Measurements from ENCODE around the gene TBC1D12. TPM values are rescaled to one million over a fixed set of nuclear protein-coding genes. Genes with fewer than 3 reads are reported as not detected.

Gene TBC1D12
- total RNA-seq, 2 donors from 2014 or later, result 20.7 to 26.7 TPM

DNA sequence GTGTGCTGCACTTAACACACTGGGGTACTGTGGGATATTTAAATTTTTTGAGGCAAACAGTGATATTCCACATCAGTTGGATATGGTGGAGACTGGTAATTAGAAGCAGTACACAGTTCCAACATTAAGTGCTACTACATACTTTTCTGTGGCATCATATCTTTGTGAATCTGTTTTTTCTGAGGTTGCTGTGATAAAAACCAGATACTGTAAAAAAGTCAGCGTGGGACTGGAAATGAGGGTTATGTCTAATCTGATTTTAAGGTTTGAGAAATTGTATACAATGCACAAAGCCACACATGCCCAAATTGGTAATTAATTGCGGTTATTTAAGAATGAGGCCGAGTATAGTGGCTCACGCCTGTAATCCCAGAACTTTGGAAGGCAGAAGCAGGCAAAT lies 41.2 kb downstream of the TBC1D12 start:
- DNase-seq (ENCODE audit: low spot score), result no peak
- H3K9me3 ChIP-seq, result no peaks in the 10 kb centered on the region
- no peaks in the 10 kb centered on the region for H3K27me3 ChIP-seq (replicated peaks; ENCODE audit: insufficient read depth)
- no peak overlapping the region for H3K4me3 ChIP-seq
- H3K36me3 ChIP-seq, result no peaks in the 10 kb centered on the region
- TF ChIP-seq, protein P1, sequence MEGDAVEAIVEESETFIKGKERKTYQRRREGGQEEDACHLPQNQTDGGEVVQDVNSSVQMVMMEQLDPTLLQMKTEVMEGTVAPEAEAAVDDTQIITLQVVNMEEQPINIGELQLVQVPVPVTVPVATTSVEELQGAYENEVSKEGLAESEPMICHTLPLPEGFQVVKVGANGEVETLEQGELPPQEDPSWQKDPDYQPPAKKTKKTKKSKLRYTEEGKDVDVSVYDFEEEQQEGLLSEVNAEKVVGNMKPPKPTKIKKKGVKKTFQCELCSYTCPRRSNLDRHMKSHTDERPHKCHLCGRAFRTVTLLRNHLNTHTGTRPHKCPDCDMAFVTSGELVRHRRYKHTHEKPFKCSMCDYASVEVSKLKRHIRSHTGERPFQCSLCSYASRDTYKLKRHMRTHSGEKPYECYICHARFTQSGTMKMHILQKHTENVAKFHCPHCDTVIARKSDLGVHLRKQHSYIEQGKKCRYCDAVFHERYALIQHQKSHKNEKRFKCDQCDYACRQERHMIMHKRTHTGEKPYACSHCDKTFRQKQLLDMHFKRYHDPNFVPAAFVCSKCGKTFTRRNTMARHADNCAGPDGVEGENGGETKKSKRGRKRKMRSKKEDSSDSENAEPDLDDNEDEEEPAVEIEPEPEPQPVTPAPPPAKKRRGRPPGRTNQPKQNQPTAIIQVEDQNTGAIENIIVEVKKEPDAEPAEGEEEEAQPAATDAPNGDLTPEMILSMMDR (IDR thresholded peaks at IDR 0.05), result no peak
- peaks cover 5% of the 10 kb centered on the region in 2 donors for H3K4me1 ChIP-seq (ENCODE audit: control insufficient read depth in 1 of 2, low read depth in 2 of 2)
- no peak overlapping the region for H3K27ac ChIP-seq
- no peak for ATAC-seq (ENCODE audit: insufficient number of reproducible peaks, low FRiP score, low read depth)

DNA sequence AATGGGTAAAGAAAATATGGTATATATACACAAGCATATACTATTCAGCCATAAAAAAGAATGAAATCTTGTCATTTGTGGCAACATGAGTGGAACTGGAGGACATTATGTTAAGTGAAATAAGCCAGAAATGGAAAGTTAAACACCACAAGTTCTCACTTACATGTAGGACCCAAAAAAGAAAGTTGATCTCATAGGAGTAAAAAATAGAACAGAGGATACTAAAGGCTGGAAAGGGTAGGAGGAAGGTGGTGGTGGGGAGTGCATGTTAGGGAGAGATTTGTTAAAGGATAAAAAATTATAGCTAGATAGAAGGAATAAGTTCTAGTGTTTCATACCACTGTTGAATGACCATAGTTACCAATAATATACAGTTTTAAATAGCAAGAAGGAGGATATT lies 48.4 kb downstream of the TBC1D12 start:
- Histone ChIP-seq H3K4me3 (no peak overlapping the region), H3K36me3 (no peaks in the 10 kb centered on the region), H3K4me1 (ENCODE audit: control insufficient read depth in 1 of 2, low read depth in 2 of 2) (no peaks in the 10 kb centered on the region), H3K9me3 (peaks cover under 1% of the 10 kb centered on the region), H3K27me3 (replicated peaks; ENCODE audit: insufficient read depth) (no peaks in the 10 kb centered on the region), H3K27ac (no peak overlapping the region)
- no peak for DNase-seq (ENCODE audit: low spot score)
- ATAC-seq (ENCODE audit: insufficient number of reproducible peaks, low FRiP score, low read depth), result no peak
- TF ChIP-seq, protein P1 (IDR thresholded peaks at IDR 0.05), result no peak

DNA sequence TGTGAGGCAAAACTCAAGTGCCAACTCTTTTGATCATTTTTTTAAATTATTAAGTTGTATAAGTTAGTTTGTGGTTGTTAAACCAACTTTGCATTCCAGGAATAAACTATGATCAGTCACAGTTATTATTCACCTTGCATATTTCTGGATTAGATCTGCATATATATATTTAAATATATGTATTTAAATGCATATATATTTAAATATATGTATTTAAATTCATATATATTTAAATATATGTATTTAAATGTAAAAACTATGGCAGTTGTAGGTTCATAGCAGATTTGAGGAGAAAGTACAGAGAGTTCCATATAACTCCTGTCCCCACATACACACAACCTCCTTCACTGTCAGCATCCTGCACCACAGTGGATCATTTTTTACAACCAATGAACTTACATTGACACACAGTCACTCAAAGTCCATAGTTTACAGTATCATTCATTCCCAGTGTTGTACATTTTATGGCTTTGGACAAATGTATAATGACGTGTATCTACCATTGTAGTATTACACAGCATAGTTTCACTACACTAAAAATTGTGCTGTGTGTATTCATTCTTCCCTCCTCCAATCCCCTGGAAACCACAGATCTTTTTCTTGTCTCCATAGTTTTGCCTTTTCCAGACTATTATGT lies 49.7 kb downstream of the TBC1D12 start:
- Histone ChIP-seq H3K36me3 (no peaks in the 10 kb centered on the region), H3K9me3 (peaks cover 4% of the 10 kb centered on the region), H3K27ac (no peak overlapping the region), H3K27me3 (replicated peaks; ENCODE audit: insufficient read depth) (no peaks in the 10 kb centered on the region), H3K4me1 (ENCODE audit: control insufficient read depth in 1 of 2, low read depth in 2 of 2) (no peaks in the 10 kb centered on the region), H3K4me3 (no peak overlapping the region)
- no peak for ATAC-seq (ENCODE audit: insufficient number of reproducible peaks, low FRiP score, low read depth)
- TF ChIP-seq, protein P1 (IDR thresholded peaks at IDR 0.05), result no peak
- no peak for DNase-seq (ENCODE audit: low spot score)

DNA sequence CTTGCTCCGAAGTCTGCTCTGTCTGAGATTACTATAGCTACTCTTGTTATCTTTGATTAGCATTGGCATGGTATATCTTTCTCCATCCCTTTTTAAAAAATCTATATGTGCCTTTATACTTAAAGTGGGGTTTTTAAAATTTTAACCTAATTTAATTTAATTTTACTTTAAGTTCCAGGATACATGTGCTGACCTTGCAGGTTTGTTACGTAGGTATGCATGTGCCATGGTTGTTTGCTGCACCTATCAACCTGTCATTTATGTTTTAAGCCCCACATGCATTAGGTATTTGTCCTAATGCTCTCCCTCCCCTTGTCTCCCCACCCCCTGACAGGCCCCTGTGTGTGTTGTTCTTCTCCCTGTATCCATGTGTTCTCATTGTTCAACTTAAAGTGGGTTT lies 54.6 kb downstream of the TBC1D12 start:
- Histone ChIP-seq H3K4me3 (no peak overlapping the region), H3K27me3 (replicated peaks; ENCODE audit: insufficient read depth) (no peaks in the 10 kb centered on the region), H3K9me3 (peaks cover 12% of the 10 kb centered on the region), H3K36me3 (peaks cover 7% of the 10 kb centered on the region), H3K4me1 (ENCODE audit: control insufficient read depth in 1 of 2, low read depth in 2 of 2) (no peaks in the 10 kb centered on the region), H3K27ac (no peak overlapping the region)
- no peak for ATAC-seq (ENCODE audit: insufficient number of reproducible peaks, low FRiP score, low read depth)
- TF ChIP-seq, protein P1 (IDR thresholded peaks at IDR 0.05), result no peak
- no peak for DNase-seq (ENCODE audit: low spot score)

DNA sequence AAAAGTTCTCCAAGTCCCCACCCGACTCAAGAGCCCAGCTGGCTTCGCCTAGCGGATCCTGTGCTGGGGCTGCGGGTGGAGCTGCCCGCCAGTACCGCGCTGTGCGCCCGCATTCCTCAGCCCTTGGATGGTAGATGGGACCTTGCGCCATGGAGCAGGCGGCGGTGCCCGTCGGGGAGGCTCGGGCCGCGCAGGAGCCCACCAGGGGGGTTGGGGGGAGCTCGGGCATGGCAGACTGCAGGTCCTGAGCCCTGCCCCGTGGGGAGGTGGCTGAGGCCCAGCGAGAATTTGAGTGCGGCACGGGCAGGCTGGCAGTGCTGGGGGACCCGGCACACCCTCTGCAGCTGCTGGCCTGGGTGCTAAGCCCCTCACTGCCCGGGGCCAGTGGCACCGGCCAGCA lies 57.0 kb downstream of the TBC1D12 start:
- H3K27me3 ChIP-seq (replicated peaks; ENCODE audit: insufficient read depth), result no peaks in the 10 kb centered on the region
- TF ChIP-seq, protein P1 (IDR thresholded peaks at IDR 0.05), result no peak
- peaks cover 7% of the 10 kb centered on the region for H3K36me3 ChIP-seq
- H3K9me3 ChIP-seq, result peaks cover 12% of the 10 kb centered on the region
- no peak for DNase-seq (ENCODE audit: low spot score)
- H3K4me1 ChIP-seq (ENCODE audit: control insufficient read depth in 1 of 2, low read depth in 2 of 2), result no peaks in the 10 kb centered on the region
- H3K4me3 ChIP-seq, result no peak overlapping the region
- ATAC-seq (ENCODE audit: insufficient number of reproducible peaks, low FRiP score, low read depth), result no peak
- no peak overlapping the region for H3K27ac ChIP-seq

Measured in thoracic aorta (tissue), 2 donors.